GM18909 (cell line): ENCODE results near the gene ABHD17C.
"Not testable (repeated sequence)": the region's sequence is repeated elsewhere in the genome, so short reads cannot be mapped to it uniquely, and the experiment has no call there.

Source experiments
- ATAC-seq: cut with Tn5 transposase; IDR thresholded peaks from one replicate; pipeline ENCODE4 v1.9.1; 2021; ENCODE audit warnings: mild to moderate bottlenecking; ENCODE audit not compliant: unreplicated experiment, poor library complexity

ABHD17C gene

GRCh38 chr15:80695099-80695910 is at the start of gene ABHD17C:
ABHD17C (plus strand) TSS chr15:80695310; CDS start chr15:80695430, 120 bp downstream.
- peak; percentile 74 for ATAC-seq

- ATAC-seq, result no peak
These were observed 49.5 kb upstream of the ABHD17C start for GRCh38 chr15:80645494-80646065.

GRCh38 chr15:80647424-80647823 is 47.7 kb upstream of the ABHD17C start:
- ATAC-seq, result not testable (repeated sequence)

GRCh38 chr15:80654299-80654698 is 40.8 kb upstream of the ABHD17C start:
- no peak for ATAC-seq

GRCh38 chr15:80659375-80659774 is 35.7 kb upstream of the ABHD17C start:
- no peak for ATAC-seq

GRCh38 chr15:80660119-80660518 is 35.0 kb upstream of the ABHD17C start:
- no peak for ATAC-seq

- no peak for ATAC-seq
These were observed 33.0 kb upstream of the ABHD17C start for GRCh38 chr15:80662129-80662528.

- ATAC-seq, result no peak
These were observed 32.2 kb upstream of the ABHD17C start for GRCh38 chr15:80662757-80663553.

GRCh38 chr15:80665151-80665550 is 30.0 kb upstream of the ABHD17C start:
- ATAC-seq, result no peak

- ATAC-seq, result no peak
These were observed 27.2 kb upstream of the ABHD17C start for GRCh38 chr15:80667936-80668335.

- ATAC-seq, result no peak
These were observed 26.4 kb upstream of the ABHD17C start for GRCh38 chr15:80668546-80669236.

- no peak for ATAC-seq
These were observed 25.3 kb upstream of the ABHD17C start for GRCh38 chr15:80669663-80670273.

- no peak for ATAC-seq
These were observed 21.4 kb upstream of the ABHD17C start for GRCh38 chr15:80673561-80674244.

GRCh38 chr15:80674245-80674614 is 20.9 kb upstream of the ABHD17C start:
- no peak for ATAC-seq

GRCh38 chr15:80677041-80677440 is 18.1 kb upstream of the ABHD17C start:
- ATAC-seq, result no peak

- no peak for ATAC-seq
These were observed 15.8 kb upstream of the ABHD17C start for GRCh38 chr15:80679167-80679803.

- no peak for ATAC-seq
These were observed 15.3 kb upstream of the ABHD17C start for GRCh38 chr15:80679804-80680175.

GRCh38 chr15:80682201-80682600 is 12.9 kb upstream of the ABHD17C start:
- no peak for ATAC-seq

- no peak for ATAC-seq
These were observed 10.4 kb upstream of the ABHD17C start for GRCh38 chr15:80684697-80685096.
